Peyer's patch (tissue), 4 donors: ENCODE measurements around the gene CACNA1H.

Source experiments
- POLR2A ChIP-seq, 2 donors: fragments of 450-650 bp; IDR thresholded peaks; one replicate each; pipeline ENCODE4 v1.5.1; 2017; ENCODE audit warnings: antibody characterized with exemption in 2 of 2, mild to moderate bottlenecking in 2 of 2, moderate library complexity in 2 of 2
- TF ChIP-seq, protein P1 (sequence below), 6 experiments: fragments of 450-650 bp in 4 of 6; fragments of 200-600 bp in 2 of 6; sonication (generic) in 1 of 6; IDR thresholded peaks; one replicate each; pipeline ENCODE4 v1.5.1; 2017 to 2019; ENCODE audit warnings: antibody characterized with exemption in 6 of 6, mild to moderate bottlenecking in 3 of 6, moderate library complexity in 1 of 6

DNA sequence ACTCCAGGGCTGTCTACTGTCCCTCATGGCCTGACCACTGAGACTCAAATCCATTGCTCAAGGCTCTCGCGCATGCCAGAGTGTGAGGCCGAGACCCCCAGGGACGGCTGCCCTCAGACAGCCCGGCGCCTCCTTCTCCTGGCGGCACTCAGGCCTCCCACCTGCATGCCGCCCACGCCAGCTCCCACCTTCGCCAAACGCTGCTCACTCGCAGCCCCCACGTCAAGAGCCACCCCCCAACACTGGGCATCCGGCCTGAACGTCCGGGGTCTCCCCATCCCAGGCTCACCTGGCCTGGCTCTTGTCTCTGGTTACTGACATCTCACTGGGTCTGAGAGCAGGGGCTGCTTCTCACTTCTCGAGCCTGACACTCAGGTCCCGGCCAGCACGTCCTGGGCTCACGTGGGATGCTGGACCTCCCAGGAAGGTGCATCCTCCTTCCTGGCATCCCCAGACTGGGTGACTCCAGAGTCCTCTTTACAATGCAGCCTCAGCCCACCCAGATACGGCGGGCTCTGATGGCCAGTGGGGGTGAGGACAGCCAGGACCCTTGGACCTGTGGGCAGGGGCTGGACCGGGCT lies 12.2 kb upstream of the CACNA1H start:
- TF ChIP-seq, protein P1, sequence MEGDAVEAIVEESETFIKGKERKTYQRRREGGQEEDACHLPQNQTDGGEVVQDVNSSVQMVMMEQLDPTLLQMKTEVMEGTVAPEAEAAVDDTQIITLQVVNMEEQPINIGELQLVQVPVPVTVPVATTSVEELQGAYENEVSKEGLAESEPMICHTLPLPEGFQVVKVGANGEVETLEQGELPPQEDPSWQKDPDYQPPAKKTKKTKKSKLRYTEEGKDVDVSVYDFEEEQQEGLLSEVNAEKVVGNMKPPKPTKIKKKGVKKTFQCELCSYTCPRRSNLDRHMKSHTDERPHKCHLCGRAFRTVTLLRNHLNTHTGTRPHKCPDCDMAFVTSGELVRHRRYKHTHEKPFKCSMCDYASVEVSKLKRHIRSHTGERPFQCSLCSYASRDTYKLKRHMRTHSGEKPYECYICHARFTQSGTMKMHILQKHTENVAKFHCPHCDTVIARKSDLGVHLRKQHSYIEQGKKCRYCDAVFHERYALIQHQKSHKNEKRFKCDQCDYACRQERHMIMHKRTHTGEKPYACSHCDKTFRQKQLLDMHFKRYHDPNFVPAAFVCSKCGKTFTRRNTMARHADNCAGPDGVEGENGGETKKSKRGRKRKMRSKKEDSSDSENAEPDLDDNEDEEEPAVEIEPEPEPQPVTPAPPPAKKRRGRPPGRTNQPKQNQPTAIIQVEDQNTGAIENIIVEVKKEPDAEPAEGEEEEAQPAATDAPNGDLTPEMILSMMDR (IDR thresholded peaks at IDR 0.05): no peak
- TF ChIP-seq POLR2A (IDR thresholded peaks at IDR 0.05): no peak
